K562 (cell line): ENCODE data around the gene ZDHHC8. TPM values are rescaled to one million over a fixed set of nuclear protein-coding genes. Genes with fewer than 3 reads are reported as not detected.

ENCODE experiments used
- ILK ChIP-seq: fragments of 450-650 bp; IDR thresholded peaks from 2 replicates; pipeline ENCODE4 v1.6.1; 2016; ENCODE audit warnings: missing genetic modification characterization, low read depth, mild to moderate bottlenecking, missing compliant biosample characterization, moderate library complexity, borderline replicate concordance
- KDM5B ChIP-seq: fragments of 200-600 bp; sonication (generic); IDR thresholded peaks from 2 replicates; pipeline ENCODE4 v1.6.1; 2012; ENCODE audit warnings: low read depth, mild to moderate bottlenecking, moderate library complexity, low read length, control low read depth, inconsistent platforms; ENCODE audit not compliant: insufficient replicate concordance
- SRF ChIP-seq, 2 experiments: fragments of 250-450, 450-650 bp in 1 of 2; sonication (Bioruptor Pico) in 1 of 2; sonication (generic) in 1 of 2; formaldehyde crosslinking; IDR thresholded peaks; 2 replicates each; pipeline versions ENCODE4 v1.5.0 to v1.5.1; 2020 to 2022; ENCODE audit warnings: mild to moderate bottlenecking in 1 of 2, missing genetic modification reagents in 1 of 2
- TSC22D4 ChIP-seq: fragments of 450-650 bp; IDR thresholded peaks from 2 replicates; pipeline ENCODE4 v1.6.1; 2016; ENCODE audit warnings: missing genetic modification characterization, missing biosample characterization, control low read depth
- WHSC1 ChIP-seq: IDR thresholded peaks from one replicate; pipeline ENCODE4 v1.6.1; 2012; ENCODE audit warnings: low read length, control low read depth, inconsistent platforms
- ZNF165 ChIP-seq: fragments of 250-450 bp; sonication (Bioruptor Pico); IDR thresholded peaks from 2 replicates; pipeline ENCODE4 v1.4.0; 2020; ENCODE audit warnings: borderline replicate concordance
- ZNF561 ChIP-seq: fragments of 450-650 bp; formaldehyde crosslinking; conservative IDR thresholded peaks from 2 replicates; pipeline ENCODE4 v1.4.0; 2020; ENCODE audit warnings: mild to moderate bottlenecking, moderate library complexity
- ZNF57 ChIP-seq: fragments of 450-650 bp; formaldehyde crosslinking; IDR thresholded peaks from 2 replicates; pipeline ENCODE4 v1.4.0; 2020; ENCODE audit warnings: mild to moderate bottlenecking, moderate library complexity
- polyA plus RNA-seq, 8 experiments: library from polyadenylated mRNA; depleted of rRNA in 4 of 8; stranded (reverse) in 5 of 8; unstranded in 3 of 8; fragments of >200 nt; fragmentation: Nextera tagmentation in 2 of 8; fragmentation: Illumina TruSeq in 1 of 8; extraction: Ambion mirVana in 2 of 8; extraction: Trizol in 1 of 8; gene quantifications; 2 replicates each; pipeline versions ENCODE4 v1.2.1 to v1.2.3, GENCODE V29; 2011 to 2014; ENCODE audit warnings: inconsistent platforms in 1 of 8, missing spikeins in 1 of 8
- total RNA-seq, 7 experiments: library from RNA; depleted of rRNA in 6 of 7; stranded (reverse); fragments of >200 nt in 6 of 7; fragmentation: Illumina TruSeq in 2 of 7; extraction: Trizol in 2 of 7; gene quantifications; 2 replicates each; pipeline versions ENCODE4 v1.2.1 to v1.2.3, GENCODE V29; 2011 to 2021; ENCODE audit warnings: low replicate concordance in 1 of 7
- TF ChIP-seq, protein P1 (sequence below), 2 experiments: fragments of 450-650 bp; formaldehyde crosslinking in 1 of 2; IDR thresholded peaks; 2 replicates each; pipeline versions ENCODE4 v1.4.0 to v1.6.1; 2014 to 2020; ENCODE audit warnings: mild to moderate bottlenecking in 2 of 2, borderline replicate concordance in 1 of 2, low read depth in 1 of 2
- TF ChIP-seq, protein P2 (sequence below): fragments of 200-800 bp; sonication (Bioruptor generic); IDR thresholded peaks from 2 replicates; pipeline ENCODE4 v1.6.1; 2017; ENCODE audit warnings: missing genetic modification characterization, missing compliant biosample characterization

ZDHHC8 gene
- total and polyA plus RNA-seq, 9 of the 15 experiments (the other 6 are each of a cell fraction or from before 2014, with no cell fraction given), result 0.04 to 109 (median 16.4) TPM

GRCh38 chr22:20083891-20084546, 47.6 kb upstream of the ZDHHC8 start (continued):
- 0 out of 2 replicates have a peak, but pooled peaks have one; percentile 55 for TF ChIP-seq ZNF57 (CRISPR knock-in tag)
- 0 out of 2 replicates have a peak, but pooled peaks have one; percentile 13 for TF ChIP-seq ILK (tag)
- no peak for TF ChIP-seq TSC22D4
- TF ChIP-seq WHSC1, result peak; percentile 100
- no peak for TF ChIP-seq ZNF561 (CRISPR knock-in tag)
- TF ChIP-seq, protein P1, sequence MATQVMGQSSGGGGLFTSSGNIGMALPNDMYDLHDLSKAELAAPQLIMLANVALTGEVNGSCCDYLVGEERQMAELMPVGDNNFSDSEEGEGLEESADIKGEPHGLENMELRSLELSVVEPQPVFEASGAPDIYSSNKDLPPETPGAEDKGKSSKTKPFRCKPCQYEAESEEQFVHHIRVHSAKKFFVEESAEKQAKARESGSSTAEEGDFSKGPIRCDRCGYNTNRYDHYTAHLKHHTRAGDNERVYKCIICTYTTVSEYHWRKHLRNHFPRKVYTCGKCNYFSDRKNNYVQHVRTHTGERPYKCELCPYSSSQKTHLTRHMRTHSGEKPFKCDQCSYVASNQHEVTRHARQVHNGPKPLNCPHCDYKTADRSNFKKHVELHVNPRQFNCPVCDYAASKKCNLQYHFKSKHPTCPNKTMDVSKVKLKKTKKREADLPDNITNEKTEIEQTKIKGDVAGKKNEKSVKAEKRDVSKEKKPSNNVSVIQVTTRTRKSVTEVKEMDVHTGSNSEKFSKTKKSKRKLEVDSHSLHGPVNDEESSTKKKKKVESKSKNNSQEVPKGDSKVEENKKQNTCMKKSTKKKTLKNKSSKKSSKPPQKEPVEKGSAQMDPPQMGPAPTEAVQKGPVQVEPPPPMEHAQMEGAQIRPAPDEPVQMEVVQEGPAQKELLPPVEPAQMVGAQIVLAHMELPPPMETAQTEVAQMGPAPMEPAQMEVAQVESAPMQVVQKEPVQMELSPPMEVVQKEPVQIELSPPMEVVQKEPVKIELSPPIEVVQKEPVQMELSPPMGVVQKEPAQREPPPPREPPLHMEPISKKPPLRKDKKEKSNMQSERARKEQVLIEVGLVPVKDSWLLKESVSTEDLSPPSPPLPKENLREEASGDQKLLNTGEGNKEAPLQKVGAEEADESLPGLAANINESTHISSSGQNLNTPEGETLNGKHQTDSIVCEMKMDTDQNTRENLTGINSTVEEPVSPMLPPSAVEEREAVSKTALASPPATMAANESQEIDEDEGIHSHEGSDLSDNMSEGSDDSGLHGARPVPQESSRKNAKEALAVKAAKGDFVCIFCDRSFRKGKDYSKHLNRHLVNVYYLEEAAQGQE (IDR thresholded peaks at IDR 0.05; ENCODE audit: borderline replicate concordance), result no peak
- TF ChIP-seq, protein P1 (CRISPR knock-in tag; IDR thresholded peaks at IDR 0.05; ENCODE audit: low read depth), result 0 out of 2 replicates have a peak, but pooled peaks have one; percentile 10
- 0 out of 4 replicates have a peak, but pooled peaks of 1 of the 2 experiments have one; percentile 43 for TF ChIP-seq SRF (CRISPR knock-in tag; IDR thresholded peaks at IDR 0.05)
- TF ChIP-seq KDM5B, result peak; percentile 52
- 0 out of 2 replicates have a peak, but pooled peaks have one; percentile 22 for TF ChIP-seq ZNF165 (CRISPR knock-in tag)
- TF ChIP-seq, protein P2, sequence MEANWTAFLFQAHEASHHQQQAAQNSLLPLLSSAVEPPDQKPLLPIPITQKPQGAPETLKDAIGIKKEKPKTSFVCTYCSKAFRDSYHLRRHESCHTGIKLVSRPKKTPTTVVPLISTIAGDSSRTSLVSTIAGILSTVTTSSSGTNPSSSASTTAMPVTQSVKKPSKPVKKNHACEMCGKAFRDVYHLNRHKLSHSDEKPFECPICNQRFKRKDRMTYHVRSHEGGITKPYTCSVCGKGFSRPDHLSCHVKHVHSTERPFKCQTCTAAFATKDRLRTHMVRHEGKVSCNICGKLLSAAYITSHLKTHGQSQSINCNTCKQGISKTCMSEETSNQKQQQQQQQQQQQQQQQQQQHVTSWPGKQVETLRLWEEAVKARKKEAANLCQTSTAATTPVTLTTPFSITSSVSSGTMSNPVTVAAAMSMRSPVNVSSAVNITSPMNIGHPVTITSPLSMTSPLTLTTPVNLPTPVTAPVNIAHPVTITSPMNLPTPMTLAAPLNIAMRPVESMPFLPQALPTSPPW (CRISPR knock-in tag), result no peak
